IgD-negative memory B cell (primary cell): ENCODE results near the gene MTURN. TPM values are rescaled to one million over a fixed set of nuclear protein-coding genes. Genes with fewer than 3 reads are reported as not detected.
"Not testable (repeated sequence)": the region's sequence is repeated elsewhere in the genome, so short reads cannot be mapped to it uniquely, and the experiment has no call there.

Experiments used
- H3K27ac Mint-ChIP-seq, 3 donors: one replicate each; pipeline ENCODE4 v1.8.0; 2020 to 2022; ENCODE audit warnings: mild to moderate bottlenecking in 3 of 3, mixed read lengths in 3 of 3, moderate library complexity in 1 of 3
- H3K27me3 Mint-ChIP-seq: one replicate; pipeline ENCODE4 v1.8.0; 2021; ENCODE audit warnings: mixed read lengths
- H3K36me3 Mint-ChIP-seq: one replicate; pipeline ENCODE4 v1.8.0; 2020; ENCODE audit warnings: mild to moderate bottlenecking, mixed read lengths
- H3K4me1 Mint-ChIP-seq, 3 donors: one replicate each; pipeline ENCODE4 v1.8.0; 2020 to 2022; ENCODE audit warnings: mixed read lengths in 3 of 3, mild to moderate bottlenecking in 1 of 3
- H3K4me3 Mint-ChIP-seq, 4 donors: one replicate each; pipeline ENCODE4 v1.8.0; 2020 to 2022; ENCODE audit warnings: mild to moderate bottlenecking in 4 of 4, mixed read lengths in 4 of 4, moderate library complexity in 3 of 4
- H3K9me3 Mint-ChIP-seq, 3 donors: one replicate each; pipeline ENCODE4 v1.8.0; 2020 to 2021; ENCODE audit warnings: mixed read lengths in 3 of 3, mild to moderate bottlenecking in 1 of 3
- polyA plus RNA-seq: library from polyadenylated mRNA; unstranded; fragments of 300-500 nt; fragmentation: Illumina TruSeq; gene quantifications from one replicate; pipeline ENCODE4 v1.2.3, GENCODE V29; 2021

The MTURN gene
- polyA plus RNA-seq, result 8.9 TPM

DNA sequence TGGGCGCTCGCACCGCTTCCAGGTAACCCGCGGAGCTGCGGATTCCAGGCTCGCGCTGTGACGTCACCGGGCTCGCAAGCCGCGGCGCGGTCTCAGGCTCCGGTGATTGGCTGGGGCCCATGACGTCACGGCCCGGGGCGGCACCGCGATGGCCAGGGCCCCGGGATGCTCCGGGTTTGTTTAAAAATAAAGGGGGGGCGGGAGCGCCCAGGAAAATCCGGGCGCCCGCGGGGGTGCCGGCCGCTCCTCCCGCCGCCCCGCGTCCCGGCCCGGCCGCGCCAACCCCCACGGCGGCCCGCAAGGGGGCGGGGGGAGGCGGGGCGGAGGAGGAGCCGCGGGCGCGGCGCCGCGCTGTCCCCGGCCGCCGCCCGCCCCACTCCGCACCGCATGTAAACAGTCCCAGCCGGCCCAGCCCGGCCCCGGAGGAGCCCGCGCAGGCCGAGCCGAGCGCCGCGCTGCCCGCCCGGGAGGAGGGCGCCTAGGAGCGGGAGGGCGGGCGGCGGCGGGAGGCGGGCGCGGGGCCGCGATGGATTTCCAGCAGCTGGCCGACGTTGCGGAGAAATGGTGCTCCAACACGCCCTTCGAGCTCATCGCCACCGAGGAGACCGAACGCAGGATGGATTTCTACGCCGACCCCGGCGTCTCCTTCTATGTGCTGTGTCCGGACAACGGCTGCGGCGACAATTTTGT is at the start of gene MTURN:
Gene MTURN (plus strand): TSS at position 376 of the 690 bp plus-strand sequence. CDS start 151 bp downstream, at position 527.
- Mint-ChIP-seq H3K9me3 (no peaks in the 10 kb centered on the region), H3K4me3 (peak within 1 kb of the TSS; percentile 91 to 98 (median 96)), H3K4me1 (peaks cover 5 to 10% (median 8%) of the 10 kb centered on the region in 3 donors), H3K27ac (peak within 1 kb of the TSS; percentile 67 to 88 (median 85)), H3K36me3 (peaks cover 4% of the 10 kb centered on the region), H3K27me3 (peaks cover 2% of the 10 kb centered on the region)

DNA sequence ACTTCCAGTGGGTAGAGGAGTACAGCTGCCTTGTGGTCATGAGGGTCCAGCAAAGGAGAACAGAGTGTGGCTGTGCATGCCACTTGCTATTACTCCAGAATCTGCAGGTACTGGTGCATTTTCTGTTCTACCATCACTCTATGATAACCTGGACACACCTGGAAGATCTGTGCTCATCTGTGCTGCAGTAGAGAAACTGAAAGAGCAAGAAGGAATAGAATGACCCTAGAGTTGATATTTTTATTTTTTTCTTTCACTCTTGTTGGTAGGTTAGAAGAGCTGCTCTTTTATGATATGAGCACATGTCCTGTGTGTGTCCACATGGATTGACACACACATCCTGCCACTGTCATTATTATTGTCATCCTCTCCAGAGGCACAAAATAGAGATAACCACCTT is 48.3 kb upstream of the MTURN start:
- Mint-ChIP-seq H3K9me3 (no peaks in the 10 kb centered on the region), H3K36me3 (no peaks in the 10 kb centered on the region), H3K27me3 (no peaks in the 10 kb centered on the region), H3K27ac (no peak overlapping the region), H3K4me1 (peaks cover 0 to 2% (median 0%) of the 10 kb centered on the region in 3 donors), H3K4me3 (no peak overlapping the region)

DNA sequence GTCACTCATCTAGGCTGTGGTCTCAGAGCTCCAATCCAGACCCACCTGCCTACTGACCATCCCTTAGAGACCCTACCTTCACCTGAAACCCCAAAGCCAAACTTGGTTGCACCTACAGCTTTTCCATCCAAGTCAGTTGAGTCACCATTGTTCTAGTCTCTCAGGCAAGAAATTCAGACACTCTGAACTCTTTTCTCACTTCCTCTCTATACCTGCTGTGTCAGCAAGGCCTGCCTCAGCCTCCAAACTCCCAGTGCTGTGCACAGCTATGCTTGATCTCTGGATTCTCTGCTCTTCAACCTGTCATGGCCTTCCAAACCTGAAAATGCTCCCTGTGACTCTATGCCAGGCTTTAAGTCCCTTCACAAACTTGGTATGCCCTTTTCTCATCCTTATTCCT is 47.4 kb upstream of the MTURN start:
- no peak overlapping the region for H3K27ac Mint-ChIP-seq
- H3K4me3 Mint-ChIP-seq, result no peak overlapping the region
- H3K4me1 Mint-ChIP-seq, result peaks cover 0 to 2% (median 0%) of the 10 kb centered on the region in 3 donors
- H3K27me3 Mint-ChIP-seq, result no peaks in the 10 kb centered on the region
- peaks cover 2% of the 10 kb centered on the region for H3K36me3 Mint-ChIP-seq
- no peaks in the 10 kb centered on the region for H3K9me3 Mint-ChIP-seq

DNA sequence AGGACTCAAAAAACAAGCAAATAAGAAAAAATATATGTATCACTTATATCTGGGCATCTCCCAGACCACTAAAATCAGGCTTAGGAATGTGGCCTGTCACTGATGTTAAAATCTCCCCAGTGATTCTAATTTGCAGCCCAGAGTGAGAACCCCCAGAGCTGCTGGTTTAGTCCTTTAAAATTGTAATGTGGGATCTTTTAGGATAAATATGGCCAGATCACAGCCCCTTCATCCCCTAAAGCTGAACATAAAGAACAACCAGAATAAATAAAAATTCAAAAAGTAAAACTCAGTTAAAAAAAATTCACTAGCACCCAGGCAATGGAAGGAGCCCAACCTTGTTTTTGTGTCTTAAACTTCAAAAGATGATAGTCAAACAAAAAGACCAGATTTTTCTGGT is 46.4 kb upstream of the MTURN start:
- Mint-ChIP-seq H3K27ac (no peak overlapping the region), H3K4me3 (no peak overlapping the region), H3K4me1 (peaks cover 0 to 2% (median 0%) of the 10 kb centered on the region in 3 donors), H3K36me3 (peaks cover 2% of the 10 kb centered on the region), H3K27me3 (no peaks in the 10 kb centered on the region), H3K9me3 (no peaks in the 10 kb centered on the region)

- H3K4me3 Mint-ChIP-seq, result no peak overlapping the region
- H3K27ac Mint-ChIP-seq, result no peak overlapping the region
- H3K36me3 Mint-ChIP-seq, result peaks cover 2% of the 10 kb centered on the region
- H3K27me3 Mint-ChIP-seq, result no peaks in the 10 kb centered on the region
- H3K4me1 Mint-ChIP-seq, result peaks cover 0 to 2% (median 0%) of the 10 kb centered on the region in 3 donors
- H3K9me3 Mint-ChIP-seq, result no peaks in the 10 kb centered on the region
Measured at GRCh38 chr7:30090111-30090510, 44.7 kb upstream of the MTURN start.

GRCh38 chr7:30091491-30091912 is 43.3 kb upstream of the MTURN start:
- peaks cover 0 to 2% (median 0%) of the 10 kb centered on the region in 3 donors for H3K4me1 Mint-ChIP-seq
- H3K4me3 Mint-ChIP-seq, result no peak overlapping the region
- H3K27ac Mint-ChIP-seq, result no peak overlapping the region
- H3K9me3 Mint-ChIP-seq, result no peaks in the 10 kb centered on the region
- H3K36me3 Mint-ChIP-seq, result peaks cover 2% of the 10 kb centered on the region
- H3K27me3 Mint-ChIP-seq, result no peaks in the 10 kb centered on the region

DNA sequence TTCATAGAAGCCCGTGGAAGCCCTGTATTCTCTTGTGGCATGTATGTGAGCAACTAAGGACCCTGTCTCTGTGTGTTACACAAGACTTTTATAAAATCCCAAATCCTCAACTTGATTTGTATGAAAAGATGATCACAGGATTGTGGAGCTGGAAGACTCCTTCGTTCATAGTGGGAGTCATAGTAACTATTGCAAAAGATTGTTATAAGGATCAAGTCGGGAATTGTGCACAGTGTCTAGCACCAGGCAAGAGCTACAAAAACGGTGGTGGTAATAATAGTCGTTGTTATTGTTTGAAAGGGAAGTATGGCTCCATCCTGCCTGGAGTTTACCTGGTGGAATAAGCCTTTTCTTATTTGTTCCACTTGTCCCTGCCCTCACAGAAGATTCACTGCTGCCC is 42.8 kb upstream of the MTURN start:
- Mint-ChIP-seq H3K36me3 (peaks cover 2% of the 10 kb centered on the region), H3K4me3 (no peak overlapping the region), H3K27me3 (no peaks in the 10 kb centered on the region), H3K9me3 (no peaks in the 10 kb centered on the region), H3K27ac (no peak overlapping the region), H3K4me1 (peaks cover 0 to 2% (median 0%) of the 10 kb centered on the region in 3 donors)

GRCh38 chr7:30093420-30093952 is 41.3 kb upstream of the MTURN start:
- Mint-ChIP-seq H3K27ac (no peak overlapping the region), H3K4me1 (no peaks in the 10 kb centered on the region), H3K9me3 (no peaks in the 10 kb centered on the region), H3K4me3 (no peak overlapping the region), H3K36me3 (peaks cover 2% of the 10 kb centered on the region), H3K27me3 (no peaks in the 10 kb centered on the region)

DNA sequence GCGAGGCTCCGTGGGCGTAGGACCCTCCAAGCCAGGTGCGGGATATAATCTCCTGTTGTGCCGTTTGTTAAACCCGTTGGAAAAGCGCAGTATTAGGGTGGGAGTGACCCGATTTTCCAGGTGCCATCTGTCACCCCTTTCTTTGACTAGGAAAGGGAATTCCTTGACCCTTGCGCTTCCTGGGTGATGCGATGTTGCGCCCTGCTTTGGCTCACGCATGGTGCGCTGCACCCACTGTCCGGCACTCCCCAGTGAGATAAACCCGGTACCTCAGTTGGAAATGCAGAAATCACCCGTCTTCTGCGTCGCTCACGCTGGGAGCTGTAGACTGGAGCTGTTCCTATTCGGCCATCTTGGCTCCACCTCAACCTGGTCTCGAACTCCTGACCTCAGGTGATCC is 36.2 kb upstream of the MTURN start:
- not testable (repeated sequence) for H3K36me3 Mint-ChIP-seq, H3K9me3 Mint-ChIP-seq, H3K4me1 Mint-ChIP-seq, H3K4me3 Mint-ChIP-seq, H3K27ac Mint-ChIP-seq, H3K27me3 Mint-ChIP-seq

GRCh38 chr7:30102281-30102680 is 32.5 kb upstream of the MTURN start:
- H3K36me3 Mint-ChIP-seq, result no peaks in the 10 kb centered on the region
- no peaks in the 10 kb centered on the region for H3K27me3 Mint-ChIP-seq
- no peak overlapping the region for H3K27ac Mint-ChIP-seq
- H3K9me3 Mint-ChIP-seq, result no peaks in the 10 kb centered on the region
- H3K4me3 Mint-ChIP-seq, result no peak overlapping the region
- H3K4me1 Mint-ChIP-seq, result no peaks in the 10 kb centered on the region

- H3K36me3 Mint-ChIP-seq, result no peaks in the 10 kb centered on the region
- H3K4me1 Mint-ChIP-seq, result no peaks in the 10 kb centered on the region
- no peak overlapping the region for H3K27ac Mint-ChIP-seq
- no peaks in the 10 kb centered on the region for H3K9me3 Mint-ChIP-seq
- no peak overlapping the region for H3K4me3 Mint-ChIP-seq
- H3K27me3 Mint-ChIP-seq, result no peaks in the 10 kb centered on the region
Measured at GRCh38 chr7:30104157-30104556, 30.6 kb upstream of the MTURN start.

DNA sequence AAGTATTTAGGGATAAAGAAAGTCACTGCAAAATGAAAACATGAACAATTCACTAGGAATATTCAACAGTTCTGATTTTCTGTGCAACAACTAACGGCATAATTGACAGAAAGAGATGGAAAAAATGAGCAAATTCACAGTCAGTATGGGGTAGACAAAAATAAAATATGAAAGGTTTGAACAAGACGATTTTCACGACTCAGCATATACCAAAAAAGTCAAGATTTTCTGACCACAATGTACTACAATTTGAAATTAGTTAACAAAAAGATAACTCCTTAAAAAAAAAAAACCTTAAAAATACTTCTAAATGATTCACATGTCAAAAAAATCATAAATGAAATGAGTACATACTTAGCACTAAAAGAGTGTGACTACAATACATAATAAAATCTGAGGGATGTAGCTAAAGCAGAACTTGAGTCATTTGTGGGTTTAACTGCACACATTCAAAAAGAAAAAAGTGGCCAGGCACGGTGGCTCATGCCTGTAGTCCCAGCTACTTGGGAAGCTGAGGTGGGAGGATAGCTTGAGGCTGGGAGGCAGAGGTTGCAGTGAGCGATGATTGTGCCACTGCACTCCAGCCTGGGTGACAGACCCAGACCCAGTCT is 22.6 kb upstream of the MTURN start:
- Mint-ChIP-seq H3K9me3 (peaks cover 4 to 8% (median 5%) of the 10 kb centered on the region in 3 donors), H3K4me1 (peaks cover 7 to 18% (median 9%) of the 10 kb centered on the region in 3 donors), H3K4me3 (no peak overlapping the region)

DNA sequence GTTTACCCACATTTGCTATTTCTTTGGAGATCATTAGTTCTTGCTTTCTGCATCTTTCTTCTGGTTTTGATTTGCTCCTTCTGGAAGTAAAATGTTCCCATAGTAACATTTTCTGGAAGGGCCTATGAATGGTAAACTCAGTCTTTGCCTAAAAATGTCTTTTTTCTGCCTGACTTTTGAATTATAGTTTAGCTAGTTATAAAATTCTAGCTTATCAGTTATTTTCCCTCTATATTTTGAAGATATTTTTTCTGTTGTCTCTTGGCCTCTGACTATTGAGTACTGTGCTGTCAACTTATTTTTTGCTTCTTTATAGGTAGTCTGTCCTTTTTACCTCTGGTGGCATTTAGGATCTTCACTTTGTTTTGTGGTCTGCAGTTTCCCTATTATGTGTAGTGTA is 21.6 kb upstream of the MTURN start:
- Mint-ChIP-seq H3K27me3 (no peaks in the 10 kb centered on the region), H3K27ac (no peak overlapping the region), H3K36me3 (peaks cover 3% of the 10 kb centered on the region), H3K4me3 (peak overlapping the region in 1 of 4 donors; percentile 34), H3K9me3 (peaks cover 4 to 8% (median 5%) of the 10 kb centered on the region in 3 donors), H3K4me1 (peaks cover 7 to 18% (median 9%) of the 10 kb centered on the region in 3 donors)

More for the DNA sequence above, 22.6 kb upstream of the MTURN start:
- no peak overlapping the region for H3K27ac Mint-ChIP-seq
- H3K27me3 Mint-ChIP-seq, result no peaks in the 10 kb centered on the region
- H3K36me3 Mint-ChIP-seq, result peaks cover 3% of the 10 kb centered on the region

- Mint-ChIP-seq H3K4me3 (peak overlapping the region in 1 of 4 donors; percentile 86), H3K4me1 (peaks cover 8 to 19% (median 10%) of the 10 kb centered on the region in 3 donors), H3K9me3 (peaks cover 4 to 8% (median 5%) of the 10 kb centered on the region in 3 donors), H3K27ac (no peak overlapping the region), H3K36me3 (peaks cover 5% of the 10 kb centered on the region), H3K27me3 (no peaks in the 10 kb centered on the region)
Measured at GRCh38 chr7:30114536-30115238, 20.1 kb upstream of the MTURN start.

DNA sequence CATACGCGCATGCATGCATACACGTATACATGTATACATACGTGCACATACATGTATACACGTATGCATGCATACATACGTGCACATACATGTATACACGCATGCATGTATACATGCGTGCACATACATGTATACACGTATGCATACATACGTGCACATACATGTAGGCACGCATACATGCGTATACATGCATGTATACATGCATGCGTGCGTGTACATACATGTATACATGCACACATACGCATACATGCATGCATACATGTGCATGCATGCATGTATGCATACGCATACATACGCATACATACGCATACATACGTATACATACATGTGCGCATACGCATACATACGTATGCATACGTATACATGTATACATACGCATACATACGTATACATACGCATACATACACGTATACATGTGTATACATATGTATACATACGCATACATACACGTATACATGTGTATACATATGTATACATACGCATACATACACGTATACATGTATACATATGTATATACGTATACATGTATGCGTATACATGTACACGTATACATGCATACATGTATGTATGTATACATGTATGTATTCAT is 19.0 kb upstream of the MTURN start:
- H3K36me3 Mint-ChIP-seq, result peaks cover 2% of the 10 kb centered on the region
- H3K4me1 Mint-ChIP-seq, result peaks cover 12 to 30% (median 16%) of the 10 kb centered on the region in 3 donors
- no peaks in the 10 kb centered on the region for H3K27me3 Mint-ChIP-seq
- peaks cover 4 to 8% (median 5%) of the 10 kb centered on the region in 3 donors for H3K9me3 Mint-ChIP-seq
- H3K27ac Mint-ChIP-seq, result no peak overlapping the region
- H3K4me3 Mint-ChIP-seq, result no peak overlapping the region
